NCI-H187 treated with DMSO at 0.1 percent for 48 hours (cell line): ENCODE measurements around the gene REEP6.
"Not testable (repeated sequence)": the region's sequence is repeated elsewhere in the genome, so short reads cannot be mapped to it uniquely, and the experiment has no call there.

Source experiments
- DNase-seq: peaks from one replicate; lab custom pipeline; 2025; lab: John Stamatoyannopoulos, UW

REEP6 gene

DNA sequence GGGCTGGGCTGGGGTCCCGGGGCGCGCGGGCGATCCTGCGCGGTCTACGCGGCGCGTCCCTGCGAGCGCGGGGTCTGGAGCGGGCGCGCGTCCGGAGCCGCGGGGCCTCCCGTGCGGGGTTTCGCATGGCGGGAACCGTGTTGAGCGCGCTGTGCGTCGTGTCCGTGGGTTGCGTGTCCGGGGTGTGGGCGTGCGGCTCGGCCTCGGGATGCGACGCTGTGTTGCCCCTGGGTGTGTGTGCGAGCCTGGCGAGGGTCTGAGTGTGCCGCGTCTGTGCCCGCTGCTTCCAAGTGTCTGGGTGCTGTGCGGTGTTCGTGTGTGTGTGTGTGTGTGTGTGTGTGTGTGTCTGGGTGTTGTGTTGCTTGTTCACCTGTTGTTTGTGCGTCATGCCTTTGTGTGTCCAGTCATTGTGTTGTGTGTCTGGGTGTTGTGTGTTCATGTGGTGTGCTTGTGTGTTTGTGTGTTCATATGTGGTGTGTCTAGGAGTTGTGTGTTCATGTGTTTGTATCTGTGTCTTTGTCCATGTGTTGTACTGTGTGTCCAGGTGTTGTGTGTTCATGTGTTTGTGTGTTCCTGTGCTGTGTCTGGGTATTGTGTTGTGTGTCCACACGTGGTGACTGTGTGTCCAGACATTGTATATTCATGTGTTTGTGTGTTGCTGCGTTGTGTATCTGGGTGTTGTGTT, 33.4 kb downstream of the REEP6 start:
- DNase-seq, result no peak

DNA sequence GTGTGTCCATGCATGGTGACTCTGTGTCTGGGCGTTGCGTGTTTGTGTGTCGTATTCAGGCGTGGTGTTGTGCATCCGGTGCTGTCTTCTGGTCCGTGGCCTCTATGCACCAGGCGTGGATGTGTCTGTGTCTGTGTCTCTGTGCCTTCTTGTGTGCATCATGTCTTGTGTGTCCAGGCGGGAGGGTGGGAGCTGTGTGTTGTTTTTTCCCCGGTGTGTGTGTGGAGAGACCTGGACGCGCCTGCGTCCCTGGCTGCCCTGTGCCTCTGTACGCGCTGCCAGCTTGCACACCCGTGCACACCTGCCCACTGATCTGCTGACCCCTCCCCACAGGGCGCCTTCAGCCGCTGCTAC, 34.0 kb downstream of the REEP6 start:
- no peak for DNase-seq

DNA sequence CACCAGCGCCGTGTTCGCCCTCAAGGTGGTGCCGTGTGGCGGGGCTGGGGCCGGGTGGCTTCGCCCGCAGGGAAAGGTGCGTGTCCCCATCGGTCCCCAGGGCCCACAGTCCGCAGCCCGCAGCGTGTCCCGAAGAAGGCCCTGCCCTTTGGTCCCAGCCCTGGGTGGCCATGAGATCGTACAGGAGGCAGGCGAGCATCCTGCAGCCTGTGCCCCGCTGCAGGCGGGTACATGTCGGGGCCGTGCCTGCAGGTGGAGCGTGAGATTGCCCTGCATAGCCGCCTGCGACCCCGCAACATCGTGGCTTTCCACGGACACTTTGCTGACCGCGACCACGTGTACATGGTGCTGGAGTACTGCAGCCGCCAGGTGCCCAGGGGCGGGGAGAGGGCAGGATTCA, 34.4 kb downstream of the REEP6 start:
- no peak for DNase-seq

DNA sequence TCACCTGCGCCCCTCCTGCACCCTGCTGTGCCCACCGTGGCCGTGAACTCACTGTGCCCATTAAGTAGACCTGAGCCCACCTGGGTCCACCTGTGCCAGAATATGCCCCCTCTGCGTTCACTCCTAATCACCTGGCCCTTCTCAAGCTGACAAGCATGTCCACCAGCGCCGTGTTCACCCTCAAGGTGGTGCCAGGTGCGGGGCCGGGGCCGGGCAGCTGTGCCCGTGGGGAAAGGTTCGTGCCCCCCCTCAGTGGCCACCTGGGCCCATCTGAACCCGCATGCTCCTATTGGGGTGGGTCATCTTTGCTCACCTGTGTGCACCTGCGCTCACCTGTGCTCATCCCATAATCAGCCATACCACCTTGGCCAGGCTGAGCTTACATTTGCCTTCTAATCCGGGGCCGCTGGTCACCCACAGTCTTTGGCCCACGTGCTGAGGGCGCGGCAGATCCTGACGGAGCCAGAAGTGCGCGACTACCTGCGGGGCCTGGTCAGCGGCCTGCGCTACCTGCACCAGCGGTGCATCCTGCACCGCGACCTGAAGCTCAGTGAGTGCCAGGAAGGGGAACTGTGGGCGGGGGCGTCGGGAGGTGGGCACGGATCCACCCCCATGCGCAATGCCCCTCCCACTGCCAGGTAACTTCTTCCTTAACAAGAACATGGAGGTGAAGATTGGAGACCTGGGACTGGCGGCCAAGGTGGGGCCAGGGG, 35.2 kb downstream of the REEP6 start:
- no peak for DNase-seq

DNA sequence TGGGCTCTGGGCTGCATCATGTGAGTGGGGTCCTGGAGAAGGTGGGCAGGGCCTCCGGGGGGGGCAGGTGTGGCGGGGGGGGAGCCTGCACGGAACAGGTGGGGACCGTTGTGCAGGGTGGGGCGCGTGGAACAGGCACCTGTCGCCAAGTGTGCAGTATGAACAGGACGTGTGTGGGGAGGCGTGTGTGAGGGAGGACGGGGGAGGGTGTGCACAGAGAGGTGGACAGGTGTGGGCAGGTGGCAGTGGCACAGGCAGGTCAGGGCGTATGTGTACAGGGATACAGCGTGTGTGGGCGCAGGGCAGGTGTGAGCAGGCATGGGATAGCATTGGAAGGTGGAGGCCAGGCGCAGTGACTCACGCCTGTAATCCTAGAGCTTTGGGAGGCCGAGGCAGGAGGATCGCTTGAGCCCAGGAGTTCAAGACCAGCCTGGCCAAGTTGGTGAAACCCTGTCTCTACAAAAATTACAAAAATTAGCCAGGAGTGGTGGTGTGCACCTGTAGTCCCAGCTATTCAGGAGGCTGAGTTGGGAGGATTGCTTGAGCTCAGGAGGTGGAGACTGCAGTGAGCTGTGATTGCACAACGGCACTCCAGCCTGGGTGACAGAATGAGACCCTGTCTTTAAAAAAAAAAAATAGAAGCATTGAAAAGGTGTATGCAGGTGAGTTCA, 36.1 kb downstream of the REEP6 start:
- no peak for DNase-seq

DNA sequence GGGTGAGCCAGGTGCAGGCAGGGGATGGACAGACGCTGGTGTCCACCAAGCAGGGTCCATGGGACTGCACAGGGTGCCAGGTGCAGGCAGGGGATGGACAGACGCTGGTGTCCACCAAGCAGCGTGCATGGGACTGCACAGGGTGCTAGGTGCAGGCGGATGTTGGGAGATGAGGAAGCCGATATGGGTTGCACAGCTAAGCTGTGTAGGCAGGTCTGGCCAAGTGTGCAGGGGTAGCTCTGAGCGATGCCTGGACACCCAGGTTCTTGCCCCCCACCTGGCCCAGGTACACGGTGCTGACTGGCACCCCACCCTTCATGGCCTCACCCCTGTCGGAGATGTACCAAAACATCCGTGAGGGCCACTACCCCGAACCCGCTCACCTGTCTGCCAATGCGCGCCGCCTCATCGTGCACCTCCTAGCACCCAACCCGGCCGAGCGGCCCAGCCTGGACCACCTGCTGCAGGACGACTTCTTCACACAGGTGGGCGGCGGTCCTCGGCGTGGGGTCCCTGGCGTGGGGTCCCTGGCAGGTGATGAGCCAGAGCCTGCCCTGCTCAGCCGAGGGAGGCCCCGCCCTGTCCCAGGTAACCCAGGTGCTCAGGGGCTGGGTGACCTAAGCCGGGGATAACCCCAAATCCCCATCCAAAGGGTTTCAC, 36.8 kb downstream of the REEP6 start:
- DNase-seq, result no peak

DNA sequence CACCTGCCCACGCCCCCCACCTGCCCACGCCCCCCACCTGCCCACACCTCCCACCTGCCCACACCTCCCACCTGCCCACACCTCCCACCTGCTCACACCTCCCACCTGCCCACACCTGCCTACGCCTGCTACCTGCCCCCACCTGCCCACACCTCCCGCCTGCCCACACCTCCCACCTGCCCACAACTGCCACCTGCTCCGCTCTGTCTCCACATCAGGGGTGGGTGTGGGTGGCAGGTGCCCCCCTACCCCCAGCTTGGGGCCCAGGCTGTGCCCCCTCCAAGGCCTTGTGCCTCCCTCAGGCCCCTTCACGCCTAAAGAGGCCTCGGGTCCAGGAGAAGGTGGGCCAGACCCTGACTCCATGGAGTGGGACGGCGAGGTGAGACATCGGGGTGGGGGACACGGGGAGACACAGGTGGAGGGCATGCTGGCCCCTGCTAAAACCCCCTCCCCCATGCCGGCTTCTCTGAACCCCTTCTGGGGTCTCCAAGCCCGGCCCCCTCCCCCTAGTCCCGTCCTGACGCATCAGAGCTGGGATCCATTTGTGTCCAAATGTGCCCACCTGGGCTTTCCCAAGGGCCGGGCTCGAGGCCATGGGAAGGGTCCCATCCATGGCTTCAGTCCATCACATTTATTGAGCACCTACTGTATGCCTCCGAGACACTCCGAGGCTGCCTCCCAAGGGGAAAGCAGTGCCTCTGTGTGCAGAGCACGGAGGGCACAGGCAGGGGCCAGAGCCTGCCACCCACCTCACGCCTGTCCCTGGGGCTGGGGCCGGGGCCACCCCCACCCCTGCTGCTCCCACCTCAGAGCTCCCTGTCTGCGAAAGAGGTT, 37.8 kb downstream of the REEP6 start:
- DNase-seq, result no peak

DNA sequence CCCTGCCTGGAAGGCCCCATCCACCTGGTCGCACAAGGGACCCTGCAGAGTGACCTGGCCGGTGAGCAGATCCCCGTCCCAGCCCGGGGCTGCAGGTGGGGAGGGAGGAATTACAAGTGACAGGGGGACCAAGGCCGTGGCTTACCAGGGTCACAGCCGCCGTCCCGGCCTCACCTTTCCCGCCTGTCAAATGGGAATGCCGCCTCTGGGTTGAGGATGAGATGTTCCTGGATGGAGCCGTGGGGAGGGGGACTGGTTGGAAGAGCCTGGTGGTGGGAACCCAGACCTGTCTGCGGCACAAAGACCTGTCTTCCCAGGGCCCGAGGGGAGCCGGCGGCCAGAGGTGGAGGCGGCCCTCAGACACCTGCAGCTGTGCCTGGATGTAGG, 38.4 kb downstream of the REEP6 start:
- no peak for DNase-seq

DNA sequence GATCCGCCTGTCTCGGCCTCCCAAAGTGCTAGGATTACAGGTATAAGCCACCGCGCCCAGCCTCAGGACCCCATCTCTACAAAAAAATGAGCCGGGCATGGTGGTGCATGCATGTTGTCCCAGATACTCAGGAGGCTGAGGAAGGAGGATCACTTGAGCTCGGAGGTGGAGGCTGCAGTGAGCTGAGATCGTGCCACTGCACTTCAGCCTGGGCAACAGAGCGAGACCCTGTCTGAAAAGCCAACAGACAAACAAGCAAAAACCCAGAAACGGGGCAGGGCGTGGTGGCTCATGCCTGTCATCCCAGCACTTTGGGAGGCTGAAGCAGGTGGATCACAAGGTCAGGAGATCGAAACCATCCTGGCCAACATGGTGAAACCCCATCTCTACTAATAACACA, 39.9 kb downstream of the REEP6 start:
- DNase-seq, result not testable (repeated sequence)

DNA sequence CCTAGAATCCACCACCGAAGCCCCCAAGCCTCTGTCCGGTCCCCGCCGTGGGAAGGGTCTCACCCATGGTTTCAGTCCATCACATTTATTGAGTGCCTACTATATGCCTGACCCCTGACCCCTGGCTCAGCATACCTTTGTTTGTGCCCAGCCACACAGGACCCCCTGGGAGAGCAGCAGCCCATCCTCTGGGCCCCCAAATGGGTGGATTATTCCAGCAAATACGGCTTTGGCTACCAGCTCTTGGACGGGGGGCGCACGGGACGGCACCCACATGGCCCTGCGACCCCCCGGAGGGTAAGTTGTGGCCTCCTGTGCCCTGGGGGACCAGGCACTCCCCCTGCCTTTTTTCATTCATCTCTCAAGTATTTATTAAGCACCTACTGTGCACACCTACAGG, 40.6 kb downstream of the REEP6 start:
- DNase-seq, result no peak

DNA sequence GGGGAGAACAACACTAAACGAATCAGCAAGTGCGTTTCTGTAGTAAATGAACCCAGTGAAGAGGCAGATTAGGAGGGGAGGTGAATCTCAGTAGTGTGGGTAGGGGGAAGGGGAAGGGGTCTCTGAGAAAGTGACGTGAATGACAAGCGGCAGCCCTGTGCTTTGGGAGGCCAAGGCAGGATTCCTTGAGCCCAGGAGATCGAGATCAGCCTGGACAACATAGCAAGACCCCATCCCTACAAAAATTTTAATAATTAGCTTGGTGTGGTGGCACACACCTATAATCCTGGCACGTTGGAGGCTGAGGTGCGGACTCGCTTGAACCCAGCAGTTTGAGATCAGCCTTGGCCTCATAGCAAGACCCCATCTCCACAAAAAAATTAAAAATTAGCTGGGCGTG, 41.0 kb downstream of the REEP6 start:
- DNase-seq, result no peak

DNA sequence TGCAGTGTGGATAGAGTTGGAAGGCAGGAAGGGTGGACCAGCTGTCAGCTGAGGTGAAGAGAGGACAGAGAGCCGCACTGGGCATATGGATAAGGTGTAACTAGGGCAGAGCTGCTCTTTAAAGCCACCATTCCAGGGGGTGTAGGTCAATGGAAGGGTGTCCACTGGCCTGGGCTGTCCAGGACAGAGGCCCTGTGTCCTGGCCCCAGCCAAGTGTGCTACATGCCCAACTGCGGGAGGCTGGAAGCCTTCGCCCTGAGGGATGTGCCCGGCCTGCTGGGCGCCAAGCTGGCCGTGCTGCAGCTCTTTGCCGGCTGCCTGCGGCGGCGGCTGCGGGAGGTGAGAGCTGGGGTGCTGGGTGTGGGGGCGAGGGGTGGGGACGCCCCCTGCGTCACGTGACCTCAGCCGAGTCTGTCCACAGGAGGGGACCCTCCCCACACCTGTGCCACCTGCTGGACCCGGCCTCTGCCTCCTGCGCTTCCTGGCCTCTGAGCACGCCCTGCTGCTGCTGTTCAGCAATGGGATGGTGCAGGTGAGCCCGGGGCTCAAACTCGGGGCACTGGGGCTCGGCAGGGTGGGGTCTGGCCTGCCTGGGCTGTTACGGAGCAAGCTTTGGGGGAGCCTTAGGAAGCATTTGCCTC, 42.6 kb downstream of the REEP6 start:
- DNase-seq, result no peak

DNA sequence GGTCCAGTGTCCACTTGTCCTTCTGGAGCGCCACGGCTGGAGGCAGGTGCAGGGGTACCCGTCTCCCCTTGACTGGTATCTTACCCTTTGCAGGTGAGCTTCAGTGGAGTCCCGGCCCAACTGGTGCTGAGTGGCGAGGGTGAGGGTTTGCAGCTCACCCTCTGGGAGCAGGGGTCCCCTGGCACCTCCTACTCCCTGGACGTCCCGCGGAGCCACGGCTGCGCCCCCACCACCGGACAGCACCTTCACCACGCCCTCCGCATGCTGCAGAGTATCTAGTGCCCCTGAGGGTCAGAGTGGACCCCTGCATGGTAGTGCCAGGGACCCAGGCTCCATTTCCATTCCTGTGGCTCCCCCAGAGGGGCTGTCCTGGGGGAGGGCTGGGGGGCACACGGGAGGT, 44.0 kb downstream of the REEP6 start:
- no peak for DNase-seq

DNA sequence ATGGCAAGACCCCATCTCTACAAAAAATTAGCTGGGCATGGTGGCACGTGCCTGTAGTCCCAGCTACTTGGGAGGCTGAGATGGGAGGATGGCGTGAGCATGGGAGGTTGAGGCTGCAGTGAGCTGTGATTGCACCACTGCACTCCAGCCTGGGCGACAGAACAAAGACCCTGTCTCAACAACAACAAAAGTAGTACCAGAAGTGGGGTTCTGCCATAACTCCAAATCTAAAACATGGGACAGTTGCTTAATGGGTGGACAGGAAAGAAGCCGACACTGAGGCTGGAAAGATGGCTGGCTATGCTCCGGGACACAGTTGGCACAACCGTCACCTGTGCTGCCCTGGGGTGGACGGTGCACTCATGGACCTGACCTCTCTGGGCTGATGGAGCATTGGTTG, 44.7 kb downstream of the REEP6 start:
- DNase-seq, result not testable (repeated sequence)

DNA sequence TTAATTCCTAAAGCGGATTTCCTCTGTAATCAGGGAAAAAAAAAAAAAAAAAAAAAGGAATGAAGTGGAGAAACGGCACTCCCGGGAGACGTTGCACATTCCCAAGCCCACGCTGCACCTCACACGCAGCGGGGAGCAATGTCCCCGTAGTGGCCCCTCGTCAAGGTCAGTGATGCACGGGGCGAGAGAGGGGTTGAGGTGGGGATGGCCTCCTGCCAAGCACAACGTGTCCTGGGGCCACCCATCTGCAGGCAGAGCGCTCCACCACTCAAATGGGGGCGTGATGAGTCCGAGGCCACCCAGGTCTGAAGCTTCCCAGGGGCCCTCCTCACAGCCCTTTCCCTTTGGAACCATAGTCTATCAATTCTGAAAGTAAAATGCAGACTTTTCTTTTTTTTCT, 48.0 kb downstream of the REEP6 start:
- no peak for DNase-seq

DNA sequence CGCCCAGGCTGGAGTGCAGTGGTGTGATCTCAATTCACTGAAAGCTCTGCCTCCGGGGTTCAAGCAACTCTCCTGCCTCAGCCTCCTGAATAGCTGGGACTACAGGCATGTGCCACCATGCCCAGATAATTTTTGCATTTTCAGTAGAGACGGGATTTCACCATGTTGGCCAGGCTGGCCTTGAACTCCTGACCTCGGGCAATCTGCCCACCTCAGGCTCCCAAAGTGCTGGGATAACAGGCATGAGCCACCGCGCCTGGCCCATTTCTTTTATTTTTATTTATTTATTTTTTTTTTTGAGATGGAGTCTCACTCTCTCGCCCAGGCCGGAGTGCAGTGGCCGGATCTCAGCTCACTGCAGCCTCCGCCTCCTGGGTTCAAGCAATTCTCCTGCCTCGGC, 48.8 kb downstream of the REEP6 start:
- DNase-seq, result not testable (repeated sequence)

DNA sequence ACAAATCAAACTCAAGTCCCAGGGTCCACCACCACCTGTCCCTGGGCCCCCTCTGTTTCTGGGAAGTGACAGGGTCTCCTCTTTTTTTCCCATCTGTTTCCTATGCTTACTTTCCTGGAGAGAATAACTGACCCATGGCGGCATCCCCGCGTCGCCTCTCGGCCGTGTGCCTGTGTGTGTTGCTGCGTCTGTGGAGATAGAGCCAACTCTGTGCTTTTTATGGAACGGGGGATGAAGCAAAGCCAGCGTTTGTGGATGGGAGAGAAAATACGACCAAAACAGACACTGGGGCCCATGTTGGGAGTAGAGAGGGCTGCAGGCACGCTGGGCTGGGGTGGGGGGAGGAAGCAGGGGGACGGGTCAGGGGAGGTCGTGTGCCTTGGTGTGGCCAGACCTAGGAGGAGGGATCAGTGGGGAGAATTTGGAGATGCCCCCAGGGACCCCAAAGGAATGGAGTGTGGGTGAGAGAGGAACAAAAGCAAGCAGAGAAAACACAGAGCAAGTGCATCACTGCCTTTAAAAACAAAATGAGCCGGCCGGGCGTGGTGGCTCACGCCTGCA, 49.5 kb downstream of the REEP6 start:
- no peak for DNase-seq
